IMR-90 (cell line): ENCODE measurements around the gene LPO.

Source experiments
- CEBPB ChIP-seq: IDR thresholded peaks from 2 replicates; pipeline ENCODE4 v1.6.1; 2012; ENCODE audit warnings: low read depth, low read length, improper control_type of control experiment
- CTCF ChIP-seq: conservative IDR thresholded peaks from 2 replicates; pipeline ENCODE4 v1.5.1; 2012; ENCODE audit warnings: mild to moderate bottlenecking, low read depth, low read length, improper control_type of control experiment
- FOS ChIP-seq: fragments of 150-350 bp; IDR thresholded peaks from 2 replicates; pipeline ENCODE4 v1.6.1; 2016; ENCODE audit warnings: low read depth, low read length
- MAFK ChIP-seq: IDR thresholded peaks from 2 replicates; pipeline ENCODE4 v1.6.1; 2012; ENCODE audit warnings: low read depth, low read length, improper control_type of control experiment
- MAZ ChIP-seq: IDR thresholded peaks from 2 replicates; pipeline ENCODE4 v1.6.1; 2012; ENCODE audit warnings: low read depth, mild to moderate bottlenecking, low read length, improper control_type of control experiment, moderate library complexity, borderline replicate concordance
- MXI1 ChIP-seq: IDR thresholded peaks from 2 replicates; pipeline ENCODE4 v1.6.1; 2012; ENCODE audit warnings: low read depth, mild to moderate bottlenecking, low read length, moderate library complexity, borderline replicate concordance
- POLR2A ChIP-seq: IDR thresholded peaks from 2 replicates; pipeline ENCODE4 v1.6.1; 2012; ENCODE audit warnings: mild to moderate bottlenecking, low read depth, low read length
- RCOR1 ChIP-seq: IDR thresholded peaks from 2 replicates; pipeline ENCODE4 v1.6.1; 2012; ENCODE audit warnings: mild to moderate bottlenecking, low read length, improper control_type of control experiment; ENCODE audit not compliant: insufficient replicate concordance
- RFX5 ChIP-seq: IDR thresholded peaks from 2 replicates; pipeline ENCODE4 v1.8.0; 2012; ENCODE audit warnings: low read depth, mild to moderate bottlenecking, low read length, moderate library complexity
- SMC3 ChIP-seq: fragments of 150-350 bp; IDR thresholded peaks from 2 replicates; pipeline ENCODE4 v1.6.1; 2016; ENCODE audit warnings: low read depth, mild to moderate bottlenecking, antibody characterized with exemption, low read length, moderate library complexity
- USF2 ChIP-seq: fragments of 150-350 bp; IDR thresholded peaks from 2 replicates; pipeline ENCODE4 v1.6.1; 2017; ENCODE audit warnings: mild to moderate bottlenecking, antibody characterized with exemption, low read length, low read depth

- no peak for TF ChIP-seq POLR2A
- TF ChIP-seq SMC3: no peak
- no peak for TF ChIP-seq CTCF
- TF ChIP-seq RCOR1: no peak
- no peak for TF ChIP-seq MXI1
- no peak for TF ChIP-seq FOS
- no peak for TF ChIP-seq MAFK
- TF ChIP-seq RFX5: no peak
- TF ChIP-seq USF2: no peak
- no peak for TF ChIP-seq CEBPB
- no peak for TF ChIP-seq MAZ
Measured at GRCh38 chr17:58273453-58274104, 35.2 kb downstream of the LPO start.
